Left renal cortex interstitium (tissue), 4 donors: ENCODE data around the gene ARHGAP45. TPM values are rescaled to one million over a fixed set of nuclear protein-coding genes. Genes with fewer than 3 reads are reported as not detected.

Source experiments
- DNase-seq, 4 donors: peaks; one replicate each; pipeline ENCODE4 v3.0.0-alpha.2; 2013; ENCODE audit warnings: low read depth in 4 of 4, low spot score in 2 of 4, missing footprints in 1 of 4
- polyA plus RNA-seq, 4 donors: library from polyadenylated mRNA; unstranded; fragments of 120-200 nt; gene quantifications; one replicate each; pipeline ENCODE4 v1.2.1, GENCODE V29; 2013; ENCODE audit not compliant: insufficient read length in 4 of 4

The ARHGAP45 gene
- polyA plus RNA-seq, 4 donors: 9.4 to 14.9 (median 12.2) TPM

DNA sequence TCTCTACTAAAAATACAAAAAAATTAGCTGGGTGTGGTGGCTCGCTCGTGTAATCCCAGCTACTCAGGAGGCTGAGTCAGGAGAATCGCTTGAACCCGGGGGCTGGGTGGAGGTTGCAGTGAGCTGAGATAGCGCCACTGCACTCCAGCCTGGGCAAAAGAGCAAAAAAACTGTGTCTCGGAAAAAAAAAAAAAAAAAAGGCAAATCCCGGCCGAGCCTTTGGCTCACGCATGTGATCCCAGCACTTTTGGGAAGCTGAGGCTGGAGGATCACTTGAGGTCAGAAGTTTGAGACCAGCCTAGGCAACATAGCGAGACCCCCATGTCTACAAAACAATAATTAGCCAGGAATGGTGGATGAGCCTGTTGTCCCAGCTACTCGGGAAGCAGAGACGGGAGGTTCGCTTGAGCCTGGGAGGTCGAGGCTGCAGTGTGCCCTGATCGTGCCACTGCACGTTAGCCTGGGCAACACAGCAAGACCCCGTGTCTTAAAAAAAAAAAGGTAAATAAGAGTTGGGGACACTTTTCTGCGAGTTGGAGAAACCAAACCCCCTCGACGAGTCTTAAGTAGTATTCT is 36.3 kb downstream of the ARHGAP45 start:
- DNase-seq: no peak

DNA sequence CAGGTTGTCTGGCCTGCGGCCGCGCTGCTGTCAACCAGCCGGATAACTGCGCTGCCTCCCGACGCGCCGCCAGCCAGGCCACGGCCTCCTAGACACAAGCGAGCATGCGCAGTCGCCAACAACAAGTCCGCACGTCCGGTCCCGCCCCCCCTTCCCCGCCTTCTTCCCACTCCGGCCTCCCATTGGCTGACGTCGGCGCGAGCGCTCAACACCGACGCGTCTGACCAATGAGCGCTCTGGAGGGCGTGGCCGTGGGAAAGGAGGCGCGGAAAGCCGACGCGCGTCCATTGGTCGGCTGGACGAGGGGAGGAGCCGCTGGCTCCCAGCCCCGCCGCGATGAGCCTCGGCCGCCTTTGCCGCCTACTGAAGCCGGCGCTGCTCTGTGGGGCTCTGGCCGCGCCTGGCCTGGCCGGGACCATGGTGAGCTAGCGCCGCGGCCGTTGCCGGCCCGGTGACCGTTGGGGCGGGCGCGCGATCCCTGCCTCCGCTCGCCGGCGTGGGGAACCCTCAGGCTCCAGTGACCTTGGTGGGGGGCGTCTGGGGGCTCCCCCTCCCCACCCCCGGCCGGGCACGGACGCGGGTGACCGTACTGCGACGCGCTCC is 36.8 kb downstream of the ARHGAP45 start, which contains the start of gene GPX4:
GPX4 (plus strand) TSS at position 287 of the 603 bp plus-strand sequence; CDS start at position 337, 50 bp downstream.
- peak; percentile 93 to 99 (median 98) for DNase-seq

- DNase-seq: peak in 2 of 4 donors; percentile 48 to 59
Measured at GRCh38 chr19:1104311-1105007, 37.5 kb downstream of the ARHGAP45 start.

DNA sequence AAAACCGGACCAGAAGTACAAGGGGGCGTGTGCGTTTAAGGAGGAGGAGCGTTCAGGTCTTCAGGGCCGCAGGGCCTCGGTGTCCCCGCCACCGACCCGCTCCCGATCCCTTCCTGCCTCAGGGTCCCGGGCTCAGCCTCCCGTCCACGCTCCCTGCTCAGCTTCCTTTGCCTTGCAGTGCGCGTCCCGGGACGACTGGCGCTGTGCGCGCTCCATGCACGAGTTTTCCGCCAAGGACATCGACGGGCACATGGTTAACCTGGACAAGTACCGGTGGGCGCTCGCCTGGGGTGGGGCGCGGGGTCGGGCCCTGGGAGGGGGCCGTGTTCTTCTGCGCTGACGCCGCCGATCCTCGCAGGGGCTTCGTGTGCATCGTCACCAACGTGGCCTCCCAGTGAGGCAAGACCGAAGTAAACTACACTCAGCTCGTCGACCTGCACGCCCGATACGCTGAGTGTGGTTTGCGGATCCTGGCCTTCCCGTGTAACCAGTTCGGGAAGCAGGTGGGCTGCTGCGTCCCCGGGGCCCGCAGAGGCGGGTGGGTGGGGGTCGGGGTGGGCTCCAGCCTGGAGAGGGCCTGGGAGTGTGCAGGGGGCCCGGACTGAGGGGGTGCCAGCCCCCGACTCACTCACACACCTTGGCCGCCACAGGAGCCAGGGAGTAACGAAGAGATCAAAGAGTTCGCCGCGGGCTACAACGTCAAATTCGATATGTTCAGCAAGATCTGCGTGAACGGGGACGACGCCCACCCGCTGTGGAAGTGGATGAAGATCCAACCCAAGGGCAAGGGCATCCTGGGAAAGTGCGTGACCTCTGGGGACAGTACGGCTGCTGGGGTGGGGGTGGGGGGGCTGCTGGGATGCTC is 38.3 kb downstream of the ARHGAP45 start:
- DNase-seq: peak in 1 of 4 donors; percentile 32

DNA sequence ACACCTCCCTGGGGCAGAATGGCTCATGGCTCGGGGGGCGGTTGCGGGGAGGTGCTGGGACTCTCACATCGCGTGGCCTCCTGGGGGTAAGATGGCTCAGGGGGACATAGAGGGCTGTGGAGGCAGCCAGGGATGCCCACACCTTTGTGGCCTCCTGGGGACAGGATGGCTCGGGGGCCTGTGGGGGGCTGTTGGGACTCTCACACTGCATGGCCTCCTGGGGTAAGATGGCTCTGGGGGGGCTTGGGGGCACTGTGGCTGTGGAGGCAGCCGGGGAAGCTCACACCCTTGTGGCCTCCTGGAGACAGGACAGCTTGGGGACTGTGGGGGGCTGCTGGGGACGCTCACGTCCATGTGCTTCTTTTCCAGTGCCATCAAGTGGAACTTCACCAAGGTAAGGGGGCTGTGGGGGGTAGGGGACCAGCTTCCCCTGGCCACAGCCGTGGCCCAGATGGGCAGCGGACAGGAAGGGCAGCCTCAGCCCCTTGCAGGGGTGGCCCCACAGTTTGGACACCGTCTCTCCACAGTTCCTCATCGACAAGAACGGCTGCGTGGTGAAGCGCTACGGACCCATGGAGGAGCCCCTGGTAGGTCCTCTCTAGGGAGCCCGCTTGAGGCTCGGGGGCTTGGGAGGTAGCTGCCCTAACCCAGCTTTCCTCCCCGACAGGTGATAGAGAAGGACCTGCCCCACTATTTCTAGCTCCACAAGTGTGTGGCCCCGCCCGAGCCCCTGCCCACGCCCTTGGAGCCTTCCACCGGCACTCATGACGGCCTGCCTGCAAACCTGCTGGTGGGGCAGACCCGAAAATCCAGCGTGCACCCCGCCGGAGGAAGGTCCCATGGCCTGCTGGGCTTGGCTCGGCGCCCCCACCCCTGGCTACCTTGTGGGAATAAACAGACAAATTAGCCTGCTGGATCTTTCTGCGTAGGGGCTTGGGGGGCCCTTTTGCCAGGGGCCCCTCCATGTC is 39.2 kb downstream of the ARHGAP45 start:
- no peak for DNase-seq

- no peak for DNase-seq
Measured at GRCh38 chr19:1106841-1107660, 40.1 kb downstream of the ARHGAP45 start.

DNA sequence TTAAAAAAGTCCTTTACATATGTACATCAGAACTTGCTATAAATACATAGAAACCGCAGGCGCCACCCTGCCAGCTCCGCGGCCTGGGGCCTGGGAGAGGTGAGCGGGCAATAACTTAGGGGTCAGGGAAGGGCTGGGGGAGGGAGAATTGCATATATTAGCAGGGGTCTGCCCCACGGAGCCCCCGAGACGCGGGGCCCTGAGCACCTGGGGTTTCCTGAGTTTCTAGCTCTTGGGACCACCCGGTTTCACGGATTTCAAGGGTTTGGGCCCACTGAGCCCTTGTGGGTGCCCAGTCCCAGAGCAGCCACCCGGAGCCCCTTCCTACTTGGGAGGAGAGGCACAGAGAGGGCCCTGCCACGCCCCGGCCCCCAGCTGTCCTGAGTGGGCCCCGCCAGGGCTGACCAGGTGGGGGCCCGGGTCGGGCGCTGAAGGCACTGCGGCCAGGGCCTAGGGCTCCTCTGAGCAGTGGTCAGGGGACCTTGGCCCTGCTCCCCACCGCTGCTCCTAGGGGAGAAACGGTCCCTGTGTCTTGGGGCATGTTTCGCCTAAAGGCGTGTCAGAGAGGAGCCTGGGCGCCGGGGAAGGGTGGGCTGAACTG is 40.8 kb downstream of the ARHGAP45 start:
- DNase-seq: no peak

DNA sequence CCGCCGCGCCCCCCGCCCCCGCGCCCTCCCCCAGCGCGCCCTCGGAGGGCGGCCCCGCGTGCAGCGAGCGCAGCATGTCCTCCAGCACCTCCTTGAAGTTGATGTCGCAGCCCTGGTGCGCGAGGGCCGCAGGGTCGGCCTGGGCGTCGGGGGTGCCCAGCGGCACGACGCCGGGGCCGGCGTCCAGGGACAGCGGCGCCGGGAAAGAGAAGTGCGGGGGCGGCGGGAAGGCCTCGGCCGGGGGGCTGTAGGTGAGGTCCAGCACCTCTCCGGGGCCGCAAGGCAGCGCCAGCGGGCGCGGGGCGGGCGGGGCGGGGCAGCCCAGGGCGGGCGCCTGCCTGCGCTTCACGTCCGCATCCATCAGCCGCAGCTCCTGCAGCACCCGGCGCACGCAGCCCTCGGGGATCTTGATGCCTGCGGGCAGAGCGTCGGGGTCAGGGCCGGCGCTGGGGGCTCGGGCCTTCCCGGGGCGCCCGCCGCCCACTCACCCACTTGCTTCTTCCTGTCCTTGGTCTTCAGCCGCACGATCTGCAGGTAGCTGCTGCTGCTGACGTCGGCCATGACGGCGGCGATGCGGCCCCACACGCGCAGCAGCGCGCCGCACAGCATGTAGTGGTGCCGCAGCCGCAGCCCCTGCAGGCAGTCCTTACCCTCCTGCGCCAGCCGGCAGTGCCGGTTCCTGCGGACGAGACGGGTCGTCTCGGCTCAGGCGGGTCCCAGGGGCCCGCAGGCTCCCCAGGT is 41.5 kb downstream of the ARHGAP45 start:
- DNase-seq: no peak

DNA sequence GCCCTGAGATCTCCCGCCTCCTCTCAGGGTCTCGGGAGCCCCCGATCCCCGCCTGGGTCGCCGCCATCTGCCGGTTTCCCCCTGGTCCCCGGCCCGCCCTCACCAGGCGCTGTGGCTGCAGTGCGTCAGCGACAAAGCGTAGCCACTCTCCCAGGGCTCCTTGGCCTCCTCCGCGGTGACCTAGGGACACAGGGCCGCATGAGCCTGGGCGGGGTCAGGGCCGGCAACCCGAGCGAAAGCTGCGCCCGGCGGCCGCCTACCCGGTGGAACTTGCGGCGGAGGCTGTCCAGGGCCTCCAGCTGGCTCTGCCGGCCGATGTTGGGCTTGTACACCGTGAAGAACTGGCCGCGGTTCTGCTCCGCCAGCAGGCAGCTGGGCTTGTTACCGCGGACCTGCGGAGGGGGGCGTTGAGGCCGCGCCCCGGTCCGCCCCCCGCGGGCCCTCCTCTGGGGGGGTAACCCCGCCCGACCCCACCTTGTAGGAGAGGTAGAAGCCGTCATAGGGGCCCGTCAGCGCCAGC is 42.1 kb downstream of the ARHGAP45 start:
- no peak for DNase-seq

- no peak for DNase-seq
Measured at GRCh38 chr19:1109697-1110671, 43.0 kb downstream of the ARHGAP45 start.

- DNase-seq: no peak
Measured at GRCh38 chr19:1110809-1111640, 44.1 kb downstream of the ARHGAP45 start.

DNA sequence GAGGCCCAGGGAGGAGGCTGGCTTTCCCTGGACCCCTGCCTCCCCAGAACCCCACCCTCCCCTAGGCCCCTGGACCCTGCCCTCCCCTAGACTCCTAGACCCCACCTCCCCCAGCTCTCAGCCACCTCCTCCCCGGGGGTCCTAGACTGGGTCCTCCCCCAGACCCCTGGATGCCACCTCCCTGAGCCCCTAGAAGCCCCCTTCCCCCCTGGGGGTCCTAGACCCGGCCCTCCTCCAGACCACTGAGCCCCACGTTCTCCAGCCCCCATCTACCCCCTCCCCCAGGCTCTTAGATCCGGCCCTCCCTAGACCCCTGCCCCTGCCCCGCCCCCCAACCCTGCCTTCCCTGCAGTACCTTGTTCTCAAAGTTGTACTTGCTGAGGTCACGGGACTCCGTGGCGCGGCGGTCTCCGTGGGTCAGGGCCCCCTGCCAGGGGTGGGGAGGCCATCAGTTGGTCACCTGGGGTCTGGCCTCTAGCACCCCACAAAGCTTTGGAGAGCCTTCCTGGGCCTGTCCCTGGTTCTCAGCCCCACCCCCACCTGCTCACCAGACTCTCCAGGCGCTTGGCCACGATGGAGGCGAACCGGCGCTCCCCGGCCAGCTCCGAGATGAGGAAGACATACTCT is 44.8 kb downstream of the ARHGAP45 start:
- no peak for DNase-seq

GRCh38 chr19:1112268-1113029 is 45.5 kb downstream of the ARHGAP45 start:
- no peak for DNase-seq
